22Rv1 (cell line): ENCODE data around the gene CNPY4.

ENCODE experiments used
- CTCF ChIP-seq: fragments of 450-650 bp; IDR thresholded peaks from 2 replicates; pipeline ENCODE4 v1.5.1; 2017; ENCODE audit warnings: mild to moderate bottlenecking
- ZFX ChIP-seq: fragments of 450-650 bp; IDR thresholded peaks from 2 replicates; pipeline ENCODE4 v1.6.1; 2017; ENCODE audit warnings: antibody characterized with exemption, borderline replicate concordance

- TF ChIP-seq CTCF (no peak), ZFX (no peak)
These were observed 52.4 kb downstream of the CNPY4 start for GRCh38 chr7:100171840-100172239.
